Heart left ventricle (tissue), 13 donors: ENCODE data around the gene GRIA1.

Experiments
- CTCF ChIP-seq, 12 donors: fragments of 200-600 bp; sonication (generic) in 4 of 12; IDR thresholded peaks; one replicate each; pipeline versions ENCODE4 v1.5.0 to v1.8.0; 2018 to 2022; ENCODE audit warnings: antibody characterized with exemption in 12 of 12, mild to moderate bottlenecking in 5 of 12
- POLR2A ChIP-seq, 2 donors: fragments of 450-650 bp; IDR thresholded peaks; one replicate each; pipeline ENCODE4 v1.6.1; 2017; ENCODE audit warnings: antibody characterized with exemption in 2 of 2, mild to moderate bottlenecking in 2 of 2, moderate library complexity in 2 of 2
- donor health status: ischemic (EF 13 %, LVEDD 7.1; RV severe dilation, severe dysfunction).
- donor health status: DM: no; HTN: yes; CAD: no.
- donor health status: DM: no; HTN: no; CAD: no.
- donor health status: ischemic (EF 25% LVEDD 6.9; RV normal size, moderate dysfunction).
- donor health status: ischemic (EF 25% LVEDD 5.7; RV mildly dilated, moderate dysfunction).
- donor health status: ischemic (EF 35%, LVEDD 5.7; RV mildly dilated, moderate dysfunction).
- donor health status: nonischemic (EF 11% LVEDD 7.7; RV severe dilation, severe dysfunction).
- donor health status: DM: yes; HTN: yes; CAD: no.
- donor health status: PGD.
- donor health status: ischemic (EF 29% LVEDD 5.4; RV normal size, mild dysfunction).
- donor health status: nonischemic (EF 23%, LVEDD 6.1; RV moderate dilation, normal function).

GRCh38 chr5:153598099-153598498 is 107.6 kb downstream of the GRIA1 start:
- TF ChIP-seq CTCF (IDR thresholded peaks at IDR 0.05): no peak
- no peak for TF ChIP-seq POLR2A (IDR thresholded peaks at IDR 0.05)
